GM21360 (cell line): ENCODE results near the gene PDZD2.

Experiments used
- ATAC-seq: cut with Tn5 transposase; IDR thresholded peaks from one replicate; pipeline ENCODE4 v1.9.1; 2021; ENCODE audit warnings: mild to moderate bottlenecking, moderate library complexity; ENCODE audit not compliant: unreplicated experiment

PDZD2 gene

GRCh38 chr5:31811210-31811609 lies 172.3 kb downstream of the PDZD2 start:
- no peak for ATAC-seq

- ATAC-seq: no peak
These were observed 176.4 kb downstream of the PDZD2 start for GRCh38 chr5:31815376-31815775.

GRCh38 chr5:31819926-31820516 lies 181.1 kb downstream of the PDZD2 start:
- no peak for ATAC-seq

- no peak for ATAC-seq
These were observed 184.5 kb downstream of the PDZD2 start for GRCh38 chr5:31823472-31823871.

- no peak for ATAC-seq
These were observed 186.1 kb downstream of the PDZD2 start for GRCh38 chr5:31824869-31825517.

- ATAC-seq: no peak
These were observed 186.7 kb downstream of the PDZD2 start for GRCh38 chr5:31825518-31826068.

GRCh38 chr5:31827867-31828266 lies 188.9 kb downstream of the PDZD2 start:
- ATAC-seq: no peak

- no peak for ATAC-seq
These were observed 194.0 kb downstream of the PDZD2 start for GRCh38 chr5:31832966-31833365.

- ATAC-seq: no peak
These were observed 194.8 kb downstream of the PDZD2 start for GRCh38 chr5:31833710-31834109.

GRCh38 chr5:31844622-31845345 lies 205.9 kb downstream of the PDZD2 start:
- no peak for ATAC-seq

- no peak for ATAC-seq
These were observed 206.4 kb downstream of the PDZD2 start for GRCh38 chr5:31845361-31845760.

GRCh38 chr5:31846934-31847333 lies 208.0 kb downstream of the PDZD2 start:
- ATAC-seq: no peak

- ATAC-seq: no peak
These were observed 208.4 kb downstream of the PDZD2 start for GRCh38 chr5:31847354-31847753.

- no peak for ATAC-seq
These were observed 212.2 kb downstream of the PDZD2 start for GRCh38 chr5:31850981-31851689.

- no peak for ATAC-seq
These were observed 214.6 kb downstream of the PDZD2 start for GRCh38 chr5:31853398-31854135.

- no peak for ATAC-seq
These were observed 215.5 kb downstream of the PDZD2 start for GRCh38 chr5:31854181-31855133.

- no peak for ATAC-seq
These were observed 216.5 kb downstream of the PDZD2 start for GRCh38 chr5:31855134-31856040.

- no peak for ATAC-seq
These were observed 220.2 kb downstream of the PDZD2 start for GRCh38 chr5:31859096-31859495.
